Endothelial cell (in vitro differentiated cells): ENCODE measurements around the gene DNMT3A. TPM values are rescaled to one million over a fixed set of nuclear protein-coding genes. Genes with fewer than 3 reads are reported as not detected.

Experiments
- DNase-seq: peaks from one replicate; pipeline ENCODE4 v3.0.0; 2021; ENCODE audit warnings: low spot score
- H3K27ac Mint-ChIP-seq: one replicate; pipeline ENCODE4 v1.8.0; 2021; ENCODE audit warnings: mixed read lengths, inconsistent platforms; ENCODE audit not compliant: unreplicated experiment
- H3K27me3 Mint-ChIP-seq: one replicate; pipeline ENCODE4 v1.8.0; 2021; ENCODE audit warnings: mild to moderate bottlenecking, moderate library complexity, mixed read lengths, inconsistent platforms; ENCODE audit not compliant: unreplicated experiment
- H3K36me3 Mint-ChIP-seq: one replicate; pipeline ENCODE4 v1.8.0; 2021; ENCODE audit warnings: mild to moderate bottlenecking, low read depth, mixed read lengths, inconsistent platforms; ENCODE audit not compliant: unreplicated experiment
- H3K4me1 Mint-ChIP-seq: one replicate; pipeline ENCODE4 v1.8.0; 2021; ENCODE audit warnings: mild to moderate bottlenecking, mixed read lengths, inconsistent platforms; ENCODE audit not compliant: unreplicated experiment
- H3K4me3 Mint-ChIP-seq: one replicate; pipeline ENCODE4 v1.8.0; 2021; ENCODE audit warnings: mild to moderate bottlenecking, mixed read lengths, inconsistent platforms; ENCODE audit not compliant: unreplicated experiment
- H3K9me3 Mint-ChIP-seq: one replicate; pipeline ENCODE4 v1.8.0; 2021; ENCODE audit warnings: mixed read lengths, inconsistent platforms; ENCODE audit not compliant: unreplicated experiment
- total RNA-seq: library from RNA; stranded (reverse); fragmentation: NEBNext Ultra II Directional; extraction: Animal tissue kit (Norgen Biotek cat#: 25700); gene quantifications from one replicate; pipeline ENCODE4 v1.2.1, GENCODE V29; 2021; ENCODE audit not compliant: unreplicated experiment
- TF ChIP-seq, protein P1 (sequence below): fragments of 200-600 bp; sonication (generic); IDR thresholded peaks from one replicate; pipeline ENCODE4 v1.5.0; 2021; ENCODE audit warnings: antibody characterized with exemption; ENCODE audit not compliant: unreplicated experiment

The DNMT3A gene
- total RNA-seq, 1 donor from 2014 or later, result 177 TPM

DNA sequence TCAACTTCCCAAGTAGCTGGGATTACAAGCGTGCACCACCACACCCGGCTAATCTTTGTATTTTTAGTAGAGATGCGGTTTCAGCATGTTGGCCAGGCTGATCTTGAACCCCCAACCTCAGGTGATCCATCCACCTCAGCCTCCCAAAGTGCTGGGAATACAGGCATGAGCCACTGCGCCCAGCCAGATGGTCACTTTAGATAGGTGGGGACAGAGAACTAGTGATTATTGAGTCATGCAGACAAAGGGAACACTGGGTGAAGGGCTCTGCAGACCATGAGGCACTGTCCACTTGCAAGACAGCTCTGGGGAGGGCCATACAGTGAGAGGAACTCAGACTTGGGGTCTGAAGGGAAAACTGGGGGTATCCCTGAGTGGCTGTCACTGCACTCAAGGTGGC, 114.9 kb downstream of the DNMT3A start:
- no peak overlapping the region for H3K27ac Mint-ChIP-seq
- DNase-seq, result no peak
- TF ChIP-seq, protein P1, sequence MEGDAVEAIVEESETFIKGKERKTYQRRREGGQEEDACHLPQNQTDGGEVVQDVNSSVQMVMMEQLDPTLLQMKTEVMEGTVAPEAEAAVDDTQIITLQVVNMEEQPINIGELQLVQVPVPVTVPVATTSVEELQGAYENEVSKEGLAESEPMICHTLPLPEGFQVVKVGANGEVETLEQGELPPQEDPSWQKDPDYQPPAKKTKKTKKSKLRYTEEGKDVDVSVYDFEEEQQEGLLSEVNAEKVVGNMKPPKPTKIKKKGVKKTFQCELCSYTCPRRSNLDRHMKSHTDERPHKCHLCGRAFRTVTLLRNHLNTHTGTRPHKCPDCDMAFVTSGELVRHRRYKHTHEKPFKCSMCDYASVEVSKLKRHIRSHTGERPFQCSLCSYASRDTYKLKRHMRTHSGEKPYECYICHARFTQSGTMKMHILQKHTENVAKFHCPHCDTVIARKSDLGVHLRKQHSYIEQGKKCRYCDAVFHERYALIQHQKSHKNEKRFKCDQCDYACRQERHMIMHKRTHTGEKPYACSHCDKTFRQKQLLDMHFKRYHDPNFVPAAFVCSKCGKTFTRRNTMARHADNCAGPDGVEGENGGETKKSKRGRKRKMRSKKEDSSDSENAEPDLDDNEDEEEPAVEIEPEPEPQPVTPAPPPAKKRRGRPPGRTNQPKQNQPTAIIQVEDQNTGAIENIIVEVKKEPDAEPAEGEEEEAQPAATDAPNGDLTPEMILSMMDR, result no peak
- H3K9me3 Mint-ChIP-seq, result no peaks in the 10 kb centered on the region
- H3K4me3 Mint-ChIP-seq, result no peak overlapping the region
- peaks cover 9% of the 10 kb centered on the region for H3K27me3 Mint-ChIP-seq
- no peaks in the 10 kb centered on the region for H3K36me3 Mint-ChIP-seq
- H3K4me1 Mint-ChIP-seq, result peaks cover 13% of the 10 kb centered on the region

DNA sequence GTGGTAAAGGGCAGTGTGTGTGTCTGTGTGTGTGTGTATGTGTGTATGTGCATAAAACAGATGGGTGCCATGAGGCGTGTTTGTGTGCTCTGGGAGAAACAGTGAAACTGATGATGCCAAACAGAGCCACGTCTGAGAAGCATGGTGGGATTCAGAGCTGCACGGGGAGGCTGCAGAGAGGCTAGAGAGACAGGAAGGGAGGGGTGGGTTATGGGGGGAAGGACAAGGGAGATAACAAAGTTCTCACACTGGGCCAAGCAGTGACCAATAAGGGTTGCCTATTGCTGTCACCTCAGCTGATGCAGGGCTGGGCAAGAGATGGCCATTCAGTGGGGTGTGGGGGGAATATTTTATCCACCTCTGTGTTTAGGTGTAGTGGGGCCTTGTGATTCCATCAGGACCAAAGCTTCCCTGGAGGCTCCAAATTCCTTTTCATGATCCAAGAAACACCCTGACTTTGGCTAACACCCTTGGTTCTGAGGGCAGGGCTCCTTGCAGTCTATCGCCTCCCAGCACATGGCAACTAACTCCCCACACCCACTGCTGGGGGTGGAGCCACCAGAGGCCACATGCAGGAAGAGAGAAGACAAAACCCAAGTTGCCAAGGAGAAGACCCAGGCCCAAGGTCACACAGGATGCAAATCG, 119.1 kb downstream of the DNMT3A start:
- Mint-ChIP-seq H3K27me3 (peaks cover 6% of the 10 kb centered on the region), H3K27ac (no peak overlapping the region), H3K4me3 (no peak overlapping the region), H3K36me3 (no peaks in the 10 kb centered on the region), H3K4me1 (peaks cover 8% of the 10 kb centered on the region), H3K9me3 (no peaks in the 10 kb centered on the region)
- TF ChIP-seq, protein P1, result no peak
- DNase-seq, result no peak

DNA sequence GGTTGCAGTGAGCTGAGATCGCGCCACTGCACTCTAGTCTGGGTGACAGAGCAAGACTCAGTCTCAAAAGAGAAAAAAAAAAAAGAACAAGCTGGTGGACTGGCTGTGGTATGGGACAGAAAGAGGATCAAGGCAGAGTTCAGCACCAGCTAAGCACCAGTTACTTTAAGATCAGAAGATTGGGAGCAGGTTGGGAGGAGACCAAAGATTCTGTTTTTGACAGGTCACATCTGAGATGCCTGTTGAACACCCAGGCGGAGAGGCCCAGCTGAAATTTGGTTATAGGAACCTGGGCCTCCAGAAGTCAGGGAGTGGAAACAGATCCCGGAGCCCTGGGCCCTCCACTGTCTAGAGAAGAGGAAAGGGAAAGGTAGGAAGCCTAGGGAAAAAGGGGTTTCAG, 120.1 kb downstream of the DNMT3A start:
- no peak for DNase-seq
- H3K9me3 Mint-ChIP-seq, result no peaks in the 10 kb centered on the region
- TF ChIP-seq, protein P1, result no peak
- H3K36me3 Mint-ChIP-seq, result no peaks in the 10 kb centered on the region
- H3K4me3 Mint-ChIP-seq, result no peak overlapping the region
- H3K27me3 Mint-ChIP-seq, result peaks cover 4% of the 10 kb centered on the region
- peaks cover 8% of the 10 kb centered on the region for H3K4me1 Mint-ChIP-seq
- no peak overlapping the region for H3K27ac Mint-ChIP-seq

DNA sequence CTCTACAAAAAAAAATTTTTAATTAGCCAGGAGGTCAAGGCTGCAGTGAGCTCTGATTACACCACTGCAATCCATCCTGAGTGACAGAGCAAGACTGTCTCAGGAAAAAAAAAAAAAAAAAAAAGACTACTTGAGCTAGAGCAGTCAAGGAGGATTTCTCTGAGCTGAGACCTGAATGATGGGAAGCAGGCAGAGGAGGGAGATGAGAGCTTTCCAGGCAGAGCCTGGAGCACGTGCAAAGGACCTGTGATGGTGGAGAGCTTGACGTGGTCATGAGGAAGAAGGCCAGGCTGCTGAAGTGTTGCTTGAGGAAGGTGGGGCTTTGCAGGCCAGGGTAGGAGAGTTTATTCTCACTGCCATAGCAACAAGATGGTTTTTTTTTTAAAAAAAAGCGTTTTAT, 121.4 kb downstream of the DNMT3A start:
- Mint-ChIP-seq H3K4me1 (peaks cover 8% of the 10 kb centered on the region), H3K36me3 (no peaks in the 10 kb centered on the region), H3K4me3 (no peak overlapping the region), H3K27ac (no peak overlapping the region), H3K9me3 (no peaks in the 10 kb centered on the region), H3K27me3 (peaks cover 6% of the 10 kb centered on the region)
- DNase-seq, result no peak
- TF ChIP-seq, protein P1, result no peak

DNA sequence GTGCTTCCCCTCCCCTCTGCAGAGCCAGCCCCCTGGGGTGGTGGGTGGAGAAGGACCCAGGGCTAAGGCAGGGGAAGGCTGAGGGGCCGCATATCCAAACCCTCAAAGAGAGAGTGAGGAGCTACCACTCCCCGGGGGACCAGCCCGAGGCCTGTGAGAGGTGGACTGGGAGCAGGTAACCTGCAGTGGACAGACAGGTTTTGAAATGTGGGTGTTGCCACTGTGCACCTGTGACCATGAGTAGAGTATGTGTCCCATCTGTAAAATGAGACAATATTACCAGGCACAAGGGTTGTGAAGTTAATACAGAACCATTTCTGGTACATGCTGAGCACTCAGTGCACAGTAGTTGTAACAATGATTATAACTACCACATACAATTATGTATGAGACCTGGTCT, 122.1 kb downstream of the DNMT3A start:
- TF ChIP-seq, protein P1, result no peak
- no peaks in the 10 kb centered on the region for H3K9me3 Mint-ChIP-seq
- H3K4me1 Mint-ChIP-seq, result peaks cover 8% of the 10 kb centered on the region
- H3K36me3 Mint-ChIP-seq, result no peaks in the 10 kb centered on the region
- H3K27me3 Mint-ChIP-seq, result peaks cover 6% of the 10 kb centered on the region
- H3K4me3 Mint-ChIP-seq, result no peak overlapping the region
- no peak overlapping the region for H3K27ac Mint-ChIP-seq
- no peak for DNase-seq
